Sciatic nerve (tissue), 2 donors: ENCODE results near the gene KASH5. TPM values are rescaled to one million over a fixed set of nuclear protein-coding genes. Genes with fewer than 3 reads are reported as not detected.
"Not testable (repeated sequence)": the region's sequence is repeated elsewhere in the genome, so short reads cannot be mapped to it uniquely, and the experiment has no call there.

Source experiments
- ATAC-seq: fragments of 200-7000 bp; cut with Tn5 transposase; one replicate; pipeline ENCODE4 v1.9.1; 2020; ENCODE audit warnings: mild to moderate bottlenecking, moderate library complexity
- DNase-seq: peaks from one replicate; pipeline ENCODE4 v3.0.0-alpha.2; 2020; ENCODE audit warnings: low spot score
- intact Hi-C: fragments of 100-400 bp; cut with DNase I; formaldehyde crosslinking; loops from one replicate; pipeline ENCODE4 v1.14.2; 2022
- total RNA-seq: library from RNA; stranded (reverse); fragmentation: NEBNext Ultra II Directional; extraction: Animal tissue kit (Norgen Biotek cat#: 25700); gene quantifications from one replicate; pipeline ENCODE4 v1.2.1, GENCODE V29; 2021
- donor health status: DM: no; HTN: no; CAD: no.
- donor health status: DM: no; HTN: no; CAD: no.

Gene KASH5
- total RNA-seq, 1 donor from 2014 or later: not detected

GRCh38 chr19:49359851-49360820 is 27.9 kb upstream of the KASH5 start:
- intact Hi-C loops: no loop called here
- DNase-seq (no peak), ATAC-seq (no peak)

DNA sequence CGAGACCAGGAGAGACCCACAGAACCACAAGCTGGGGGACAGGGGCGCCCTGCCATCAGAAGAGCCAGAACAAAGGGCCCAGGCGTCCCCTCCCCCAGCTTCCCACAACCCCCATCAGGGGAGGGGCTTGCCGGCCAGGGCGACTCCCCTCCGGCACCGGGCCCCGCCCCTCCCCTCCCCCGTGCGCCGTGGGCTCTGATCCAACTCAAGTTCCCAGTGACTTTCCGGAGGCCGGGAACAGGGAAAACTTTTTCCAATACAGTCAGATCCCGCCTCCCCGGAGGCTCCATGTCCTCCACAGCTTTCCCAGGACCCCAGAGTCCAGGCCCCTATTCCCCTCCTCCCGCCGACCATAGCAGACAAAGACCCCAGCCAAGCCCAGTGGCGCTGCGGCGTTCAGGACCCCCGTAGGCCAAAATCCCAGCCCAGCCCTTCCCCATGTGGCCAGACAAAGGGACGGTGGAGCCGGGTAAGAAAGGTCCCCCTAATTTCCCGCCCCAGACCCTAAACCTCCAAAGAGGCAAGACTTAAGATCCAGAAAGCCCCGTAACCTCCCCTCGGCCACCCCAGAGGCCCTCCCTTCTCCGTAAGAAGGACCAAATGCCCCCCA is 26.5 kb upstream of the KASH5 start:
- intact Hi-C loops: no loop called here
- ATAC-seq (peak; percentile 66), DNase-seq (peak; percentile 91)

- DNase-seq (peak; percentile 90), ATAC-seq (peak; percentile 72)
- intact Hi-C loops: no loop called here
Observed at GRCh38 chr19:49362048-49362928, 25.8 kb upstream of the KASH5 start, which contains the start of gene TEAD2. TSS of gene TEAD2 (minus strand) at chr19:49362416. CDS start at chr19:49360075, 2,341 bp downstream.

DNA sequence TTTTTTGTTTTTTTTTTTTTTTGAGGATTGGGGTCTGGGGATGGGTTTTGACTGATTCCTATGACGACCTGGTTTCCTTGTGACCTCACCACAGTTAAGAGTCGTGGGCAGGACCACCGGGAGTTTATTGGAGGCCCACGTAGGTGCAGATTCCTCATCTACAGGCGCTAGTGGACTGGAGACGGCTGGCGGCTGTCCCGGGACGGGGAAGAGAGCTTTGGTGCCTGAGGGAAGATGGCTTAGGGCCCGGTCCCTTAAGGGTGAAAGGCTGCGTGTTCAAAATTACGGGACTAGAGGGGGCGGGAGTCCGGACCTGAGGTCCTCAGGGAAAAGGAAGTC is 25.2 kb upstream of the KASH5 start:
- ATAC-seq (peak; percentile 6), DNase-seq (peak; percentile 70)
- intact Hi-C loops: no loop called here

GRCh38 chr19:49363268-49364082 is 24.6 kb upstream of the KASH5 start, which contains the start of gene DKKL1:
TSS of gene DKKL1 (plus strand) at chr19:49363877. CDS start at chr19:49363999, 122 bp downstream.
- peak; percentile 94 for ATAC-seq
- DNase-seq: peak; percentile 100
- intact Hi-C loops: no loop called here

GRCh38 chr19:49364083-49364737 is 23.8 kb upstream of the KASH5 start:
- peak; percentile 63 for DNase-seq
- intact Hi-C loops: no loop called here
- ATAC-seq: no peak

GRCh38 chr19:49366110-49366509 is 21.9 kb upstream of the KASH5 start:
- ATAC-seq (no peak), DNase-seq (no peak)
- intact Hi-C loops: no loop called here

GRCh38 chr19:49368711-49369358 is 19.2 kb upstream of the KASH5 start:
- intact Hi-C loops: no loop called here
- no peak for DNase-seq
- no peak for ATAC-seq

DNA sequence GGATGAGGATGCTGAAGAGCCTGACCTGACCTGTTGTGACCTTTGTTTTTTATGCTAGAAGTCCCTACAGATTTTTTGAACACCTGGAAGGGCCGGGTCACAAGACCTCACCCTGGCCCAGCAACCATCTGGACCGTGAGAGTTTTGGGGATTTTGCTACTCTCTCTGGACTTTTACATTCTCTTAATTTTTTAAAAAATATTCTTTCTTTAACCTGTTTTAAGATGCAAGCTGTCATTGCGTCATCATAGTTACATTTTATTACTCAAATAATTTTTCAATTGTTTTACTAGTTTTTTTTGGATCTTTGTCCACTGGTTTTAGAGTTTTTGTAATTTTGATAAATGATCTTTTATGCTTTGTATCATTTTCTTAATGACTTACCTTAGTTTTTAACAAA is 16.9 kb upstream of the KASH5 start:
- DNase-seq: no peak
- intact Hi-C loops: no loop called here
- ATAC-seq: no peak

- ATAC-seq, DNase-seq, intact Hi-C loops: not testable (repeated sequence)
Observed at GRCh38 chr19:49373174-49373573, 14.9 kb upstream of the KASH5 start.

- ATAC-seq (no peak), DNase-seq (no peak)
- intact Hi-C loops: no loop called here
Observed at GRCh38 chr19:49374665-49375434, 13.2 kb upstream of the KASH5 start.

- ATAC-seq (no peak), DNase-seq (no peak)
- intact Hi-C loops: no loop called here
Observed at GRCh38 chr19:49378512-49378911, 9.5 kb upstream of the KASH5 start.

DNA sequence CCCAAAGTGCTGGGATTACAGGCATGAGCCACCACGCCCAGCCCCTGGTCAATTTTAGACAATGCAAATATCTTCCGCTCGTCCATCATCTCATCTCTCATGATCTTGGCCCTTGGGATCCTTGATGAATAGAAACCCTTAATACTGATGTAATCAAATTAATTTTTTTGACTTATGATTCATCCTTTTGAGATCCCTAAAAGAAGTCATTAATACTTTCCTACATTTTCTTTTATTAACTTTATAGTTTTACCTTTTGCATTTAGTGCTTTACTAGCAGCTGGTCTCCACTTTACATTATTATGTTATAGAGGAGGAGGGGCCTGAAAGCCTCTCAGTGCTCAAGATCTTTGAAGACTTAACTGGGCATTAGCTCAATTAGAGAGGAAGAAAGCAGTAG is 7.7 kb upstream of the KASH5 start:
- ATAC-seq: no peak
- intact Hi-C loops: no loop called here
- no peak for DNase-seq

DNA sequence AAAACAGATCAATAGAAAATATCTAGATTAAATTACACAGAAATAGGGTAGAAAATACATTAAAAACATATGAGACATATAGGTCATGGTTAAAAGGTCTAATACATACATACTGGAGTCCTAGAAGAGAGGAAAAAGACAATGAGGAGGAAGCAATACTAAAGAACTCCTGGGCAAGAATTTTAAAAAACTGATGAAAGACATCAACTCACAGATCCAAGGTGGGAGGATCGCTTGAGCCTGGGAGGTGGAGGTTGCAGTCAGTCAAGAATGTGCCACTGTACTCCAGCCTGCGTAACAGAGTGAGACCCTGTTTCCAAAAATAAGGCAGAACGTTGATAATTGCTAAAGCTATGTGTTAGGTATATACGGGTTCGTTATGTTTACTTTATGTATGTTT is 5.4 kb upstream of the KASH5 start:
- no peak for DNase-seq
- no peak for ATAC-seq
- intact Hi-C loops: no loop called here

DNA sequence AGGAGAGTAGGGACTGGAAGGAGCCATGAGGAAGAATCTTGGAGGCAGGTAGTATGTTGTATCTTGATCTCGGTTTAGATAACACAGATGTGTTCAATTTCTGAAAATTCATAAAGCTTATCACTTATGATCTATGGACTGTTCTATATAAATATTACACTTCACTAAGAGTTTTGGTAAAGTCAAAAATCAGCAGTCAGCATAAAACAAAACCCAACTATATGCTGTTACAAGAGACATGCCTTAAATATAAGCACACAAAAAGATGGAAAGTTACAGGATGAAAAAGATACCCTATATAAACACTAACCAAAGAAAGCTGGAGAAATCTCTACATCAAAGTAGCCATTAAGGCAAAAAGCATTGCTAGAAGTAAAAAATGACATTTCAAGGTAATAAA is 4.5 kb upstream of the KASH5 start:
- DNase-seq: no peak
- no peak for ATAC-seq
- intact Hi-C loops: no loop called here

GRCh38 chr19:49389406-49389805 is 1.4 kb downstream of the KASH5 start:
- DNase-seq: no peak
- no peak for ATAC-seq
- intact Hi-C loops: no loop called here
